GM19397 (cell line): ENCODE data around the gene CD63.

Experiments
- ATAC-seq: cut with Tn5 transposase; IDR thresholded peaks from one replicate; pipeline ENCODE4 v1.9.1; 2021; ENCODE audit warnings: mild to moderate bottlenecking, moderate library complexity; ENCODE audit not compliant: unreplicated experiment

Gene CD63

DNA sequence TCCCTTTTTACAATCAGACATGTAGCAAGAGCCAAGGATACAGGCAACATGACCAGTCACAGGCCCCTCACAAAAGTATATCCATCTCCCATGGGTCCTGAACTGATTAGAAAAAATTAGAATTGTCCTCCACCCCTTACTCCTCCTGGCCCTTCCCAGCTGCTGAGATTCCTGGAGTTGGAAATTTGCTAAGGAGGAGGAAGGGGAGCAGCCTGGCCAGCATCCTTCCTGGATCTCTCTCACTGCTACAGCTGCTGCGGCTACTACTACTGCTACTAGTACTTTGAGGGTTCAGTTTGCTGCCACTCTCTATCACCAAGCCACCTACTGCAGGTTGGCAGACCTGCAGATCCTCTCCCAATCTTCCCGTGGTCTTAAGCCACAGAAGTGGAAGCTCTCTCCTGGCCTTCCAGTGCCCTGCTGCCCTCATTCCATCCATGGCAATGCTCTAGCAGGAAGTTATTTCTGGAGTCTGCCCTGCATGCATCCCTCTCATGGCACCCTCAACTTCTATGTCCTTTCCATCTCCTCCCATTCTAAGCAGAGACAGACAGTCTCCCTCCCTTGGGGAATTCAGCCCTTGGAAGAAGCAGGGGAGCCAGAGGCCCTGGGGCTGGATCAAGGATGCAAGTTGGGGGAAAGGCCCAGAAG lies 22.1 kb downstream of the CD63 start:
- ATAC-seq, result no peak

DNA sequence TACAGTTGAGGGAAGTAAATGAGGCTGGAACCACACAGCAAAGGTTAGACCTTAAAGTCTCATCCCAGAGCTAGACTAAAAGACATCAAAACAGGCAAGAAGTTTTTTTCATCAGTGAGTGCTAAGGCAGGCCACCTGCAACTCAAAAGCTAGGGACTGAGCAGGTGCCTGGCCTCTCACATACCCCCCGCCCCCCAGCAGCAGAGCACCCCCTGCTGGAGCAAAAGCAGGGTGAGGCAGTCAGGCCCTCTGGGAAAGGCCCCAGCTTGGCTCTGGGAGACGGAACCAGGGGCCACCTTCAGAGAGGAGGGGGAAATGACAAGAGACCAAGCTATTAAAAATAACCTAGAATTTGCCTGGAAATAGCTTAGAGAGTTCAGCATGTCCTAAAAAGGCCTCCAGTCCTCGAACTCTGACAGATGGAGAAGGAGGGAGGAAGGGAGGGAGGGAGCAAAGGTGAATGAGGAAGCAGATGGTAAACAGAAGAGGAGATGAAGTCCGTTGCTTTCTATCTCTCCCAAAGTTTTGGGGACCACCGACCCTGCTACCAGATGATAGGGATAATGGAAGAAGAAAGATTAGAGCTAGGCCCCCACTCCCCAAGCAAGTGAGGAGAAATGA lies 22.9 kb downstream of the CD63 start:
- no peak for ATAC-seq

DNA sequence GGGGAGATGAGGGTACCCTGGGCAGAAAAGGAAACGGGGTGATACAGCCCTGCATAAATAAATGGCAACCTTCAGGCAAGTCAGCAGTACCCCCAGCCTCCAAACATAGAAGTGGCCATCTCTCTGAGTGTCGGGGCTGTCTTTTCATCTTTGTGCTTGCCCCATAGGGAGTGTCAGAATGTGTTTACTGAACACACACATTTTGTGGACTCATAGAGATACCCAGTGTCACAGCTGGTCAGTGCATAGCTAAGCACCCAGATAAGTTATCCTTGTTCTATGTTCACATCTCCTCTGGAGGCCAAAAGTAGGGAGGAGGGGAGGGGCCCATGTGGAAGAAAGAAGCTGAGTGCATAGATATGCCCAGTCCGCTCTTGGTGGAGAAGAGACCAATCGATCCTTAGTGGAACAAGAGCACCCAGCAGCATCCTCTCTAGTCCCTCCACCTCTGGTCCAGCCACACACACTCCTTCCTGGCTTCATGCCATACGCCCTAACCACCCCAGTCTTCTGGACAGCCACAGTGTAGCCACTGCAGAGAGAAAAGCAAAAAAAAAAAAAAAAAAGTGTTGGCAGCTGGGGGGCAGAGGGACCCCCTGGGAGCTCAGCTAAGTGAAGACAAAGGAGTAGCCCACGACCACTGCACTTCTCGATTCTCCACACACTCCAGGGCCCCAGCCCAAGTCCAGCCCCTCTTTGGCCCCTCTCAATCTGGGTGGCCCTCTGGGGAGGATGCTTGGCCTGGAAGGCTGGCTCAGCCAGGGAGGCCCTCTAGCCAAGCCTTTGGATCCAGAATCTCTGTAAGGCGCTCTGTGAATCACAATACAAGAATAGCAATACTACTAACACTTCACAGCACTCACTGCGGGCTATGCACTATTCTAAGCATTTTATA lies 23.7 kb downstream of the CD63 start:
- ATAC-seq, result no peak

DNA sequence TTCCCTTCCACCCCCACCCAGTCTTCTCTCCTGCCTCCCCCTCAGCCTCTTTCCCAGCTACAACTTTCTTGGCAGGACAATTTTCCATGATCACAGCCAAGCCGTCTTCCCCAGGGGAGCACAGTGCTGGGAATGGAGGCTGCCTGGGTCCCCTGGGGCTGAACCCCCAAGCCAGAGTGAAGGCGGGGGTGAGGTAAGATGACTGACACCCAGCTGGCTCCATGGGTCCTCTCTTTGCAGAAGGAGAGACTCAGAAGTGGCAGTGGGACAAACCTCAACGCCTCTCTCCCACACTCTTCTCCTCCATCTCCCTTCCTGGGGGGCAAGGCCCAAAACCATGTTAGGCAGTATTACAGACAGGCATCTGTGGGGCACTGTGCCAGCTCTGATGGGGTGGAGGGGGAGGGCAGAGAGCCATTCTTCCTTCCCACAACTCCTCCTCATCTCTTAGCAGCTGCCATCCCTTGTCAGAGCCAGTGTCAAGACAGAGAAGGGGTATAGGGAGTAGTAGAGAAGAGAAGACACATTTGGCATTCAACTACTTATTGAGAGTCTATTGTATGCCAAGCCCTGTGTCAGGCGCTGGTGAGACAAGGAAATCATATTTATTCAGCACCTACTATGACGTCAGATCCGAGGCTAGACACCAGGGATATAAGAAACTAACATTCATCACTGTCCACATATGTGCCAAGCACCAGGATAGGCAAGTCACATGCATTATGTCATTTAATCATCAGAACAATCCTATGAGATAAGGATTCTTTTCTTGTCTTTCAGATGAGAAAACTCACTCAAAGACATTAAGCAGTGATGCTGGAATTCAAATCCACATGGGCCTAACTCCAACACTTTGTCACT lies 24.7 kb downstream of the CD63 start:
- no peak for ATAC-seq

DNA sequence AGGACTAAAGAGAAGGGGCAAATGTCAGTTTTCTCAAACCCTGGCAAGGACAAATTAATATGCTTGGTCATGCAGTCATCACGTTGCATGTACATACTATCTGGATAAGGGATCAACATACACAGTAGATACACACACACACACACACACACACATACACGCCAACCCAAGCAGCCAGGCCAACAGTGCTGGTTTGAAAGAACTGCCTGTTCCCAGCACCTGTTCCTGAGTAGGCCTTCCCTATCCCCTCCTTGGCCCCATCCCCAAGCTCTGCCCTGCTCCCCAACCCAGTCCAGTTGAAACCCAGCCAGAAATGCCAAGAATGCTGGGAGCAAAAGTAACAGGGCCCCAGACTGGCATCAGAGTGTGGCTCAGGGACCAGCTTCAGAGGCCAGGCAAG lies 25.5 kb downstream of the CD63 start:
- ATAC-seq, result no peak

DNA sequence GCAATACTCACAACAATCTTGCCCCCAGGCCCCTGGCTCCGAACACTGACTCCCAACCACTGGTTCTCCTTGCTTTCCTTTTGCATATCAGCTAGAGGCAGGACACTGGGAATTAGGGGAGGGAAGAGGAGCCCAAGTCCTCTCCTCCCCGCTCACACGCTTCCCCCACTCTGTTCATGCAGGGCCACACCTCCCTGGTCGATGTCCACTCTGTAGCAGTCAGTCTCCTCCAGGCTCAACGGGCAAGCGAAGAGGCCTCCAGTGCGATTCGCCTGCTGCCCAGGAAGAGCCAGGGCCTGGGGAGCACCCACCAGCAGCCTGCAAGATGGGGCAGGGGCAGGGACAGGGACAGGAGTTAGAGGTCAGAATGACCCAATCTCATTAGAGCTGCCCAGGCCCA lies 25.9 kb downstream of the CD63 start:
- ATAC-seq, result no peak

DNA sequence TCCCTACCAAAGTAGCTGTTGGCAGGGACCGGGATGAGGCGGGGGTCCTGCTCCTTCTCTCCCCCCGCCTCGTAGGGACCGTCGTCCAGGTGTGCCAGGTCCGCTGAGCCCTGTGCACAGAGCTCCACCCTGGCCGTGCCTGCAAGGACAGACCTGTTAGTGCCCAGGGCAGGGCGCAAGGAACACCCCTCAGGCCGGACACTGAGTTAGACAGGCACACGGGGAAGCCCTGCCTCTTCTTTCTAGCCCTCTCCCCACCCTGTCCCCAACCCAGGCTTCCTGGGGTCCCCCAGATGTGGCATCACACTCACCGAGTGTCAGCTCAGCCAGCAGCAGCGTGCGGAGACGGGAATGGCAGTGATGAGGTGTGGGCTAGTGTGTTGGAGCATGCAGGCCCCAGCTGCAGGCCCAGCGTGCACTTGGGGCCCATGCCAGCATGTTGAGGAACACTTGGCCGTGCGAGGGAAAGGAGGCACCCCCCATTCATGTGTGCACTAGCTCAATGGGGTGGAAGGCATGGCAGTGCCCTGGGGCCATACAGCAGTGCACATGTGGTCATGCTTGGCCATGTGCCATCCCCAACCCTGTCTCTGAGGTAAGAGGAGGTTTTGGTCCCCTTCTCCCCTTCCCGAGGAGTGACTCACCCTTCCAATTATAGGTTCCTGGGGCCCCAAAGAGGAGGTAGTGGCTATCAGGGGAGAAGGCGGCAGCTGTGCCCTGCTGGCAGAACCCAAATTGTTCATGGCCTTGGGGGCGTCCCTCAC lies 28.4 kb downstream of the CD63 start:
- no peak for ATAC-seq

GRCh38 chr12:55699471-55700055 lies 29.2 kb downstream of the CD63 start:
- no peak for ATAC-seq

- no peak for ATAC-seq
Observed at GRCh38 chr12:55698965-55699364, 29.8 kb downstream of the CD63 start.

GRCh38 chr12:55698241-55698955 lies 30.4 kb downstream of the CD63 start:
- no peak for ATAC-seq

DNA sequence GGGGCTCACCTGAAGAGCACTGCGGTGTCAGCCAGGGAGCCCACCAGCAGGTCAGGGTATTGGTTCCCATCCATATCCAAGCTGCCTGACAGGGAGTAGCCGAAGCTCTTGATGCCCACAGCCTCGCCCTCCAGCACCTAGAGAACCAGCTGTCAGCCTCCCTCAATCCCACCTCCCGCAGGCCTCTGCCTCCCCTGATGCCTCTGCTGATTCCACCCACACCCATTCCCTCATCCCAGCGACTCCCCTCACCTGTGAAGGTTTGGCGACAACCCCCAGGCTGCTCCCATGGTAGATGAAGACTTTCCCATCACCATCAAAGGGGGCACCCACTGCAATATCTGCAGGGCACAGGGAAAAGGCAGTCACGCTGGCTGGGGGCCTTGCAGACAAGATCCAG lies 31.1 kb downstream of the CD63 start:
- ATAC-seq, result no peak

- no peak for ATAC-seq
Observed at GRCh38 chr12:55696796-55697462, 31.9 kb downstream of the CD63 start.

DNA sequence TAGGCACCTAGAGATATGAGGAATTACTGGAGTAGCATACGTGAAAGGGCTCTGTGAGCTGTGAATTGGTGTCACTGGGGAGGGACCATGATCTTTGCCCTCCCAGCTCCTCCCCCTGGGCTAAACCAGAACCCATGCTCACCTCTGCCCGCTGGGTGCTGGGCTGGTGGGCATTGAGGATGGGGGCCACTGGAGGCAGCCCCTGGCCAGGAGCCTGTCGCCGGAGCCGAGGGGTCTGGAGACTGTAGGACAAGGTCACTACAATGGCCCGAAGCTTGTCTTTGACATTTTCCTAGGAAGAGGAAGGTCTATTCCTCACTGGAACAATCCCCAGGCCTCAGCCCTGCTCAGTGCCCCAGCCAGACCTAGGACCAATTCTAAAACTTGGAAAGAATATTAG lies 32.7 kb downstream of the CD63 start:
- ATAC-seq, result no peak

GRCh38 chr12:55695349-55695748 lies 33.5 kb downstream of the CD63 start:
- ATAC-seq, result no peak

GRCh38 chr12:55694651-55695050 lies 34.2 kb downstream of the CD63 start:
- ATAC-seq, result no peak

DNA sequence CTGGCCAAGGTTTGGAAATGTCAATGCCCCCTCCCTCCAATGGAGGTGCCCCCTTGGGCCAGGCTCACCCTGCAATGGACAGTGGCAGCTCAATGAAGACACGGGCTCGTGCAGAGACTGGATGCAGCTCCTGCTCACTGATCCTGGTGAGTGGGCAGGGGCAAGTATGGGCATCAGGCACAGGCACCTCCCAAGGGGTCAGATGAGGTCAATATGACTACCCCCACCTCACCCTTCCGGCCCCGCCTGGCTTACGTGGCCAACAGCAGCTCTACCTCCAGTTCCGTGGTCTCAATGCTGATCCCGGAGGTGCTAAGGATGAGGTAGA lies 34.7 kb downstream of the CD63 start:
- ATAC-seq, result no peak

DNA sequence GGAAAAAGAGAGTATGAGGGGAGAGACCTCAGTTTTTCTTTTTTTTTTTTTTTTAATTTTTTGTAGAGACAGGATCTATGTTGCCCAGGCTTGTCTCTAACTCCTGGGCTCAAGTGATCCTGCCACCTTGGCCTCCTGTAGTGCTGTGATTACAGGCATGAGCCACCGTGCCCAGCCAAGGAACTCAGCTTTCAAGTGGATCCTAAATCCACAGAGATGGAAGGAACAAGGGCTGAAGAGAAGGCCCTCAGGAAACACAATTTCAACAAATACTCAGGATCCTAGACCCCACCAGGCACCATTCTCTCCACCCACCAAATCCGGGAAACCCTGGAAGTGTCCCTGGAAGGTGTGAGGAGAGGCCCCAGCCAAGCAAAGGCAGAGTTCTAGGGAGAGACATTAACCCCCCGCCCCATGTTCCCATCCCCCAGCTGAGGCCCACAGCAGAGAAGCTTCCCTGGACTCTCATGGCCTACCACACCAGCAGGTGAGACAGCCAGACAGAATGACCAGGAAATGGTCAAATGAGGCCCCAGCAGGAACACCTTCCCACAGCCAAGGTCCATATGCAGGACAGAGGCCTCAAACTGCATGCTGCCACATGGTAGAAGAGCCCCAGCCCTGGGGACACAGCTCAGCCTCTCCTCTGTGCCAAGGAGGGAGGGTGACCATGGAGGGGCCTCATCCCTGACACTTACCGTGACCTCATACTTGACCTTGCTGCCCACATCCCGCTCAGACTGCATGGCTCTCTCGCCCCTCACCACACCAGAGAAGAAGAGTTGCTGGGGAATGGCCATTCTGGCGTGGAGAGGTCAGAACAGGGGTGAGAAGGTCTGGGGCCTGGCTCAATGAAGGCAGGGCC lies 35.3 kb downstream of the CD63 start:
- no peak for ATAC-seq
